MM.1S (cell line): ENCODE data around the gene POLE.

Source experiments
- DNase-seq: peaks from one replicate; pipeline ENCODE4 v3.0.0-alpha.2; 2015
- H2AFZ ChIP-seq: fragments of 300-600 bp; sonication (generic); 2 replicates; pipeline ENCODE4 v1.6.0; 2016; ENCODE audit warnings: antibody characterized with exemption, low read length
- H3F3A ChIP-seq: fragments of 300-600 bp; sonication (generic); 2 replicates; pipeline ENCODE4 v1.6.1; 2016; ENCODE audit warnings: mild to moderate bottlenecking, antibody characterized with exemption, low read length, moderate library complexity, mixed read lengths; ENCODE audit not compliant: insufficient read depth
- H3K27ac ChIP-seq: fragments of 300-600 bp; sonication (generic); 2 replicates; pipeline ENCODE4 v1.5.1; 2016; ENCODE audit warnings: mild to moderate bottlenecking, low read length
- H3K27me3 ChIP-seq: fragments of 300-600 bp; sonication (generic); replicated peaks from 2 replicates; pipeline ENCODE4 v1.6.0; 2016; ENCODE audit warnings: low read length; ENCODE audit not compliant: insufficient read depth
- H3K36me3 ChIP-seq: fragments of 300-600 bp; sonication (generic); replicated peaks from 2 replicates; pipeline ENCODE4 v1.6.1; 2016; ENCODE audit warnings: mild to moderate bottlenecking, low read length, mixed read lengths; ENCODE audit not compliant: insufficient read depth
- H3K4me1 ChIP-seq: fragments of 300-600 bp; sonication (generic); 2 replicates; pipeline ENCODE4 v1.6.1; 2016; ENCODE audit warnings: low read length, mixed read lengths
- H3K4me2 ChIP-seq: fragments of 300-600 bp; sonication (generic); 2 replicates; pipeline ENCODE4 v1.6.0; 2016; ENCODE audit warnings: low read depth, low read length
- H3K4me3 ChIP-seq: fragments of 300-600 bp; sonication (generic); 2 replicates; pipeline ENCODE4 v1.5.1; 2016; ENCODE audit warnings: low read length, mixed read lengths
- H3K79me2 ChIP-seq: fragments of 300-600 bp; sonication (generic); 2 replicates; pipeline ENCODE4 v1.6.1; 2016; ENCODE audit warnings: mixed run types, low read length, mixed read lengths
- H3K9ac ChIP-seq: fragments of 300-600 bp; sonication (generic); 2 replicates; pipeline ENCODE4 v1.6.1; 2016; ENCODE audit warnings: low read length, mixed read lengths
- H3K9me2 ChIP-seq: fragments of 300-600 bp; sonication (generic); replicated peaks from 2 replicates; pipeline ENCODE4 v1.6.1; 2016; ENCODE audit warnings: mild to moderate bottlenecking, low read length, mixed read lengths; ENCODE audit not compliant: insufficient read depth
- H3K9me3 ChIP-seq: fragments of 300-600 bp; sonication (generic); replicated peaks from 2 replicates; pipeline ENCODE4 v1.6.1; 2016; ENCODE audit warnings: mild to moderate bottlenecking, low read length, mixed read lengths; ENCODE audit not compliant: insufficient read depth
- H4K20me1 ChIP-seq: fragments of 300-600 bp; sonication (generic); 2 replicates; pipeline ENCODE4 v1.6.1; 2016; ENCODE audit warnings: mild to moderate bottlenecking, low read length, moderate library complexity, mixed read lengths; ENCODE audit not compliant: insufficient read depth
- CTCF ChIP-seq: fragments of 300-600 bp; sonication (generic); IDR thresholded peaks from 2 replicates; pipeline ENCODE4 v1.5.1; 2016; ENCODE audit warnings: antibody characterized with exemption, low read length, mixed read lengths
- EZH2 ChIP-seq: fragments of 300-600 bp; sonication (generic); optimal IDR thresholded peaks from 2 replicates; pipeline ENCODE3; 2017; ENCODE audit warnings: low read depth, mild to moderate bottlenecking, antibody characterized with exemption, low read length, mixed read lengths
- EZH2phosphoT487 ChIP-seq: fragments of 300-600 bp; sonication (generic); IDR thresholded peaks from 2 replicates; pipeline ENCODE4 v1.6.1; 2018; ENCODE audit warnings: antibody characterized with exemption, low read length

The POLE gene

GRCh38 chr12:132635076-132635955 lies 51.8 kb downstream of the POLE start:
- H3K79me2 ChIP-seq, result no peaks in the 10 kb centered on the region

GRCh38 chr12:132634411-132634990 lies 52.6 kb downstream of the POLE start:
- Histone ChIP-seq H3K4me2 (no peak overlapping the region), H4K20me1 (no peaks in the 10 kb centered on the region), H3K9me3 (no peaks in the 10 kb centered on the region), H3K36me3 (no peaks in the 10 kb centered on the region), H3K9ac (no peak overlapping the region), H3K4me3 (no peak overlapping the region), H3K27ac (no peak overlapping the region), H3K9me2 (no peaks in the 10 kb centered on the region), H3K27me3 (no peaks in the 10 kb centered on the region), H3K4me1 (no peaks in the 10 kb centered on the region), H3K79me2 (no peaks in the 10 kb centered on the region), H2AFZ (no peak overlapping the region), H3F3A (no peaks in the 10 kb centered on the region)
- no peak for DNase-seq
- TF ChIP-seq EZH2 (no peak), EZH2phosphoT487 (no peak), CTCF (no peak)

More at GRCh38 chr12:132635076-132635955, 51.8 kb downstream of the POLE start:
- Histone ChIP-seq H3K36me3 (no peaks in the 10 kb centered on the region), H3K27ac (no peak overlapping the region), H3K9me3 (no peaks in the 10 kb centered on the region), H3K4me1 (no peaks in the 10 kb centered on the region), H3K9ac (no peak overlapping the region), H3K9me2 (no peaks in the 10 kb centered on the region), H3K4me2 (no peak overlapping the region), H4K20me1 (no peaks in the 10 kb centered on the region), H3K4me3 (no peak overlapping the region), H2AFZ (no peak overlapping the region), H3F3A (no peaks in the 10 kb centered on the region), H3K27me3 (no peaks in the 10 kb centered on the region)
- DNase-seq, result no peak
- TF ChIP-seq CTCF (no peak), EZH2phosphoT487 (no peak), EZH2 (no peak)

GRCh38 chr12:132633901-132634300 lies 53.2 kb downstream of the POLE start:
- H4K20me1 ChIP-seq, result no peaks in the 10 kb centered on the region
- H3K4me3 ChIP-seq, result no peak overlapping the region
- TF ChIP-seq CTCF (no peak), EZH2 (no peak), EZH2phosphoT487 (no peak)
- no peak overlapping the region for H3K27ac ChIP-seq
- no peaks in the 10 kb centered on the region for H3K27me3 ChIP-seq
- H3K4me1 ChIP-seq, result no peaks in the 10 kb centered on the region
- no peak overlapping the region for H3K4me2 ChIP-seq
- no peak overlapping the region for H2AFZ ChIP-seq
- H3F3A ChIP-seq, result no peaks in the 10 kb centered on the region
- H3K9ac ChIP-seq, result no peak overlapping the region
- H3K79me2 ChIP-seq, result no peaks in the 10 kb centered on the region
- DNase-seq, result no peak
- H3K9me2 ChIP-seq, result no peaks in the 10 kb centered on the region
- H3K9me3 ChIP-seq, result no peaks in the 10 kb centered on the region
- H3K36me3 ChIP-seq, result no peaks in the 10 kb centered on the region
